HG03039 (cell line): ENCODE results near the gene RIT2.
"Not testable (repeated sequence)": the region's sequence is repeated elsewhere in the genome, so short reads cannot be mapped to it uniquely, and the experiment has no call there.

Experiments
- ATAC-seq: cut with Tn5 transposase; IDR thresholded peaks from one replicate; pipeline ENCODE4 v1.9.1; 2021; ENCODE audit warnings: mild to moderate bottlenecking, moderate library complexity; ENCODE audit not compliant: unreplicated experiment

Gene RIT2

GRCh38 chr18:42778445-42779042, 336.9 kb downstream of the RIT2 start:
- no peak for ATAC-seq

- ATAC-seq = no peak
These were observed 337.5 kb downstream of the RIT2 start for GRCh38 chr18:42778024-42778423.

GRCh38 chr18:42773870-42774269, 341.6 kb downstream of the RIT2 start:
- ATAC-seq = no peak

GRCh38 chr18:42771936-42772335, 343.5 kb downstream of the RIT2 start:
- no peak for ATAC-seq

GRCh38 chr18:42765302-42765701, 350.2 kb downstream of the RIT2 start:
- ATAC-seq = no peak

- ATAC-seq = no peak
These were observed 355.2 kb downstream of the RIT2 start for GRCh38 chr18:42760290-42760689.

- no peak for ATAC-seq
These were observed 356.6 kb downstream of the RIT2 start for GRCh38 chr18:42758852-42759251.

- ATAC-seq = no peak
These were observed 359.3 kb downstream of the RIT2 start for GRCh38 chr18:42756214-42756613.

- no peak for ATAC-seq
These were observed 362.6 kb downstream of the RIT2 start for GRCh38 chr18:42752916-42753315.

GRCh38 chr18:42746794-42747193, 368.7 kb downstream of the RIT2 start:
- ATAC-seq = no peak

GRCh38 chr18:42745931-42746330, 369.6 kb downstream of the RIT2 start:
- no peak for ATAC-seq

GRCh38 chr18:42745171-42745570, 370.3 kb downstream of the RIT2 start:
- no peak for ATAC-seq

GRCh38 chr18:42743373-42744138, 371.9 kb downstream of the RIT2 start:
- ATAC-seq = no peak

- ATAC-seq = no peak
These were observed 372.5 kb downstream of the RIT2 start for GRCh38 chr18:42742969-42743368.

GRCh38 chr18:42742474-42742873, 373.0 kb downstream of the RIT2 start:
- ATAC-seq = no peak

- not testable (repeated sequence) for ATAC-seq
These were observed 373.6 kb downstream of the RIT2 start for GRCh38 chr18:42741805-42742347.

- not testable (repeated sequence) for ATAC-seq
These were observed 374.2 kb downstream of the RIT2 start for GRCh38 chr18:42741299-42741698.

- ATAC-seq = no peak
These were observed 379.4 kb downstream of the RIT2 start for GRCh38 chr18:42736074-42736473.

GRCh38 chr18:42734520-42734919, 381.0 kb downstream of the RIT2 start:
- no peak for ATAC-seq

- no peak for ATAC-seq
These were observed 385.2 kb downstream of the RIT2 start for GRCh38 chr18:42730272-42730671.

- no peak for ATAC-seq
These were observed 396.3 kb downstream of the RIT2 start for GRCh38 chr18:42719221-42719620.

- no peak for ATAC-seq
These were observed 403.4 kb downstream of the RIT2 start for GRCh38 chr18:42712065-42712464.
